SK-N-SH (cell line): ENCODE measurements around the gene SEC14L1. TPM values are rescaled to one million over a fixed set of nuclear protein-coding genes. Genes with fewer than 3 reads are reported as not detected.
A peak's percentile ranks its signal among the peaks of the same experiment; 100 is the strongest.
"Not testable (repeated sequence)": the region's sequence is repeated elsewhere in the genome, so short reads cannot be mapped to it uniquely, and the experiment has no call there.

Source experiments
- CTCF ChIA-PET: fragments of 300-600, 350-600 bp; formaldehyde crosslinking; extraction: SDS; loops from one replicate; lab custom pipeline; 2021; lab: Yijun Ruan, JAX
- POLR2A ChIA-PET: fragments of 350-600 bp; sonication (Branson Sonifier 250); formaldehyde crosslinking; extraction: SDS; loops from one replicate; lab custom pipeline; 2020; ENCODE audit warnings: antibody characterized with exemption, inconsistent platforms; lab: Yijun Ruan, JAX
- DNase-seq: peaks from one replicate; pipeline ENCODE4 v3.0.0; 2012
- H2AFZ ChIP-seq: fragments of 200-600 bp; sonication (generic); 2 replicates; pipeline ENCODE4 v1.8.1; 2016; ENCODE audit warnings: antibody characterized with exemption, mild to moderate bottlenecking, low read depth
- H3F3A ChIP-seq: fragments of 200-600 bp; sonication (generic); replicated peaks from 2 replicates; pipeline ENCODE3; 2016; ENCODE audit warnings: antibody characterized with exemption, mild to moderate bottlenecking; ENCODE audit not compliant: insufficient read depth
- H3K27ac ChIP-seq, 2 experiments: fragments of 200-500 bp in 1 of 2; fragments of 200-600 bp in 1 of 2; sonication (Bioruptor generic) in 1 of 2; sonication (generic), shearing (Covaris generic) in 1 of 2; 2 replicates each; pipeline versions ENCODE4 v1.5.1 to v1.6.1; 2014 to 2016; ENCODE audit warnings: low read depth in 2 of 2, inconsistent platforms in 1 of 2, low read length in 1 of 2, mild to moderate bottlenecking in 1 of 2, mixed read lengths in 1 of 2
- H3K27me3 ChIP-seq: fragments of 200-600 bp; sonication (generic), shearing (Covaris generic); 2 replicates; pipeline ENCODE4 v1.6.1; 2016; ENCODE audit warnings: mixed run types; ENCODE audit not compliant: insufficient read depth
- H3K36me3 ChIP-seq, 2 experiments: fragments of 200-500 bp in 1 of 2; fragments of 200-600 bp in 1 of 2; sonication (Bioruptor generic) in 1 of 2; sonication (generic) in 1 of 2; replicated peaks in 1 of 2; 2 replicates each; pipeline versions ENCODE3 to v1.5.1; 2014 to 2016; ENCODE audit warnings: low read length in 1 of 2, mild to moderate bottlenecking in 1 of 2; ENCODE audit not compliant: insufficient read depth in 2 of 2, control insufficient read depth in 1 of 2
- H3K4me1 ChIP-seq, 2 experiments: fragments of 200-500 bp in 1 of 2; fragments of 200-600 bp in 1 of 2; sonication (Bioruptor generic) in 1 of 2; sonication (generic), shearing (Covaris generic) in 1 of 2; 2 replicates each; pipeline versions ENCODE4 v1.5.1 to v1.6.1; 2014 to 2016; ENCODE audit warnings: low read depth in 1 of 2, low read length in 1 of 2, mixed run types in 1 of 2; ENCODE audit not compliant: insufficient read depth in 2 of 2, control insufficient read depth in 1 of 2
- H3K4me2 ChIP-seq: fragments of 200-600 bp; sonication (generic), shearing (Covaris generic); 2 replicates; pipeline ENCODE4 v1.6.1; 2017; ENCODE audit warnings: mixed run types
- H3K4me3 ChIP-seq, 2 experiments: fragments of 200-500 bp in 1 of 2; fragments of 200-600 bp in 1 of 2; sonication (Bioruptor generic) in 1 of 2; sonication (generic), shearing (Covaris generic) in 1 of 2; 2 replicates each; pipeline versions ENCODE4 v1.5.1 to v1.8.1; 2014 to 2016; ENCODE audit warnings: low read depth in 2 of 2, inconsistent platforms in 1 of 2, low read length in 1 of 2, mild to moderate bottlenecking in 1 of 2, mixed read lengths in 1 of 2, moderate library complexity in 1 of 2
- H3K79me2 ChIP-seq: fragments of 200-600 bp; sonication (generic); 2 replicates; pipeline ENCODE4 v1.8.1; 2017; ENCODE audit warnings: mild to moderate bottlenecking; ENCODE audit not compliant: insufficient read depth
- H3K9ac ChIP-seq: fragments of 200-600 bp; sonication (generic); 2 replicates; pipeline ENCODE4 v1.6.1; 2017; ENCODE audit warnings: mixed run types
- H3K9me2 ChIP-seq: fragments of 200-600 bp; sonication (generic); 2 replicates; pipeline ENCODE4 v1.6.1; 2017; ENCODE audit warnings: mixed run types
- H3K9me3 ChIP-seq: fragments of 200-600 bp; sonication (generic); 2 replicates; pipeline ENCODE4 v1.6.1; 2017; ENCODE audit warnings: mixed run types, mild to moderate bottlenecking, moderate library complexity
- H4K20me1 ChIP-seq: fragments of 200-600 bp; sonication (generic); 2 replicates; pipeline ENCODE4 v1.6.1; 2017; ENCODE audit warnings: mild to moderate bottlenecking, mixed run types; ENCODE audit not compliant: insufficient read depth
- CHD2 ChIP-seq: fragments of 150-350 bp; IDR thresholded peaks from 2 replicates; pipeline ENCODE4 v1.6.1; 2018; ENCODE audit warnings: low read length; ENCODE audit not compliant: partially characterized antibody
- ELF1 ChIP-seq: IDR thresholded peaks from 2 replicates; pipeline ENCODE4 v1.4.0; 2012
- FOXJ3 ChIP-seq: sonication (generic); formaldehyde crosslinking; IDR thresholded peaks from 2 replicates; pipeline ENCODE4 v1.5.1; 2020; ENCODE audit warnings: mild to moderate bottlenecking, missing genetic modification reagents
- GABPA ChIP-seq: IDR thresholded peaks from 2 replicates; pipeline ENCODE4 v1.4.0; 2012; ENCODE audit warnings: low read depth, mild to moderate bottlenecking
- GATA2 ChIP-seq: sonication (generic); formaldehyde crosslinking; IDR thresholded peaks from 2 replicates; pipeline ENCODE4 v1.5.0; 2020; ENCODE audit warnings: mild to moderate bottlenecking, missing genetic modification reagents
- MXI1 ChIP-seq: IDR thresholded peaks from 2 replicates; pipeline ENCODE4 v1.6.1; 2012; ENCODE audit warnings: mild to moderate bottlenecking, low read depth, low read length, improper control_type of control experiment
- NRF1 ChIP-seq: IDR thresholded peaks from 2 replicates; pipeline ENCODE4 v1.6.1; 2012; ENCODE audit warnings: low read depth, mild to moderate bottlenecking, low read length
- RAD21 ChIP-seq: IDR thresholded peaks from 2 replicates; pipeline ENCODE4 v1.6.1; 2012; ENCODE audit warnings: mild to moderate bottlenecking, low read length
- RFX5 ChIP-seq: IDR thresholded peaks from 2 replicates; pipeline ENCODE4 v1.6.1; 2012; ENCODE audit warnings: mild to moderate bottlenecking, improper control_type of control experiment, low read length
- TAF1 ChIP-seq: IDR thresholded peaks from 2 replicates; pipeline ENCODE4 v1.6.1; 2012; ENCODE audit warnings: low read depth, mild to moderate bottlenecking, low read length, moderate library complexity, borderline replicate concordance
- TCF12 ChIP-seq: IDR thresholded peaks from 2 replicates; pipeline ENCODE4 v1.4.0; 2012
- TEAD4 ChIP-seq: IDR thresholded peaks from 2 replicates; pipeline ENCODE4 v1.4.0; 2012; ENCODE audit warnings: mild to moderate bottlenecking, borderline replicate concordance; ENCODE audit not compliant: insufficient read depth
- WGBS: methylation state at CpG from one replicate; pipeline ENCODE4 v1.1.6; 2017; ENCODE audit warnings: low lambda C conversion rate; 5-methylcytosine and 5-hydroxymethylcytosine counted together
- polyA plus RNA-seq, 3 experiments: library from polyadenylated mRNA; depleted of rRNA; stranded (reverse); fragments of >200 nt; gene quantifications; 2 replicates each; pipeline ENCODE4 v1.2.3, GENCODE V29; 2012
- TF ChIP-seq, protein P1 (sequence below): fragments of 150-350 bp; IDR thresholded peaks from 2 replicates; pipeline ENCODE4 v1.6.1; 2016; ENCODE audit warnings: mild to moderate bottlenecking, low read depth, low read length
- TF ChIP-seq, protein P2 (sequence below): IDR thresholded peaks from 2 replicates; pipeline ENCODE4 v1.4.0; 2012; ENCODE audit warnings: low read depth, borderline replicate concordance
- TF ChIP-seq, protein P3 (sequence below): fragments of 200-600 bp; sonication (generic); IDR thresholded peaks from 2 replicates; pipeline ENCODE4 v1.6.1; 2017; ENCODE audit warnings: antibody characterized with exemption, mild to moderate bottlenecking, moderate library complexity
- TF ChIP-seq, protein P4 (sequence below): IDR thresholded peaks from 2 replicates; pipeline ENCODE4 v1.4.0; 2012; ENCODE audit warnings: low read depth
- TF ChIP-seq, protein P5 (sequence below): IDR thresholded peaks from 2 replicates; pipeline ENCODE4 v1.6.1; 2012; ENCODE audit warnings: mild to moderate bottlenecking, low read depth, low read length, moderate library complexity
- TF ChIP-seq, protein P6 (sequence below): fragments of 150-350 bp; IDR thresholded peaks from 2 replicates; pipeline ENCODE4 v1.6.1; 2017; ENCODE audit warnings: antibody characterized with exemption, low read length, low read depth, borderline replicate concordance

Gene SEC14L1
- polyA plus RNA-seq, 1 of the 3 experiments (the other 2 are of a cell fraction), result 62.4 TPM

DNA sequence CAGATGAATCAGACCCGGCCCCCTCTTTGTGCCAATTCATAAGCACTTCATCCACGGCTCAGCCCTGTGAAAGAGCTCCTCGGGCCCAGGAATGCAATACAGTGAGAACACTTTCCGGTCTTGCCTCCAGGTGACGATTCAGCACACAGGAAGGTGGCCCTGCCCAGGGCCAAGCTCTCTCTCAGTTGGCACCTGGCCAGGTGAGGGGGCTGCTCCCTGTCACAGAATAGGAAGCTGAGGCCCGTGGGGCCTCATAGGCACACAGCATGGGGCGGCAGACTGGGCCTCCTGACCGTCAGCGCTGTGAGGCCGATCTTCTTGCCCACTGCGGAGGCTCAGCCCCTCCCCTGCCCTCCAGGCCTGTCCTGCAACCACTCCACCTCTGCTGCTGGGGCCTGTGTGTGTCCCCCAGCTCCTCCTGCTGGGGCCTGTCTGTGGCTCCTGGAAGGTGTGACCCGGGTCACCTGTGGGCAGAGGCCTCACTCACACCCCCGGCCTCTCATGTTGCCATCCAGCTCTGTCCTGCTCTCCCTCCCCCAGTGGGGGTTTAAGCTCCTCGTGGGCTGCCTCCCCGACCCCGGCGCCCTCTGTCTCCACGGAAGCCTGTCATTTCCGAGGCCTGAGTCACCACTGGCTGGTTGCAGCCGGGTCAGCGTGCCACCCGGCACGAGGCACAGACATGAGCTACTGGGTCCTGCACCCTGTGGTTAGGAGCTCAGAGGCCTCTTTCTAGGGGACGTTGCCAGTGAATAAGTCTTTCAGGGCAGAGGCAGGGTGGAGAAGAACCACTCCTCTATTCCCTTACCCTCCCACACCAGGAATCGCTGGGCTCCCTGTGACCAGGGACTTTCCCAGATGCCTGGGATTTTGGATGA, 114.4 kb downstream of the SEC14L1 start (continued):
- TF ChIP-seq TAF1 (peak; percentile 49; the same call in 1 of the 2 replicates), FOXJ3 (no peak), ELF1 (no peak), GABPA (no peak), MXI1 (no peak), GATA2 (no peak), RFX5 (no peak), TEAD4 (peak; percentile 96), NRF1 (no peak), RAD21 (no peak), CHD2 (no peak), TCF12 (peak; percentile 96)
- TF ChIP-seq, protein P1, sequence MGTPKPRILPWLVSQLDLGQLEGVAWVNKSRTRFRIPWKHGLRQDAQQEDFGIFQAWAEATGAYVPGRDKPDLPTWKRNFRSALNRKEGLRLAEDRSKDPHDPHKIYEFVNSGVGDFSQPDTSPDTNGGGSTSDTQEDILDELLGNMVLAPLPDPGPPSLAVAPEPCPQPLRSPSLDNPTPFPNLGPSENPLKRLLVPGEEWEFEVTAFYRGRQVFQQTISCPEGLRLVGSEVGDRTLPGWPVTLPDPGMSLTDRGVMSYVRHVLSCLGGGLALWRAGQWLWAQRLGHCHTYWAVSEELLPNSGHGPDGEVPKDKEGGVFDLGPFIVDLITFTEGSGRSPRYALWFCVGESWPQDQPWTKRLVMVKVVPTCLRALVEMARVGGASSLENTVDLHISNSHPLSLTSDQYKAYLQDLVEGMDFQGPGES, result no peak
- TF ChIP-seq, protein P2, sequence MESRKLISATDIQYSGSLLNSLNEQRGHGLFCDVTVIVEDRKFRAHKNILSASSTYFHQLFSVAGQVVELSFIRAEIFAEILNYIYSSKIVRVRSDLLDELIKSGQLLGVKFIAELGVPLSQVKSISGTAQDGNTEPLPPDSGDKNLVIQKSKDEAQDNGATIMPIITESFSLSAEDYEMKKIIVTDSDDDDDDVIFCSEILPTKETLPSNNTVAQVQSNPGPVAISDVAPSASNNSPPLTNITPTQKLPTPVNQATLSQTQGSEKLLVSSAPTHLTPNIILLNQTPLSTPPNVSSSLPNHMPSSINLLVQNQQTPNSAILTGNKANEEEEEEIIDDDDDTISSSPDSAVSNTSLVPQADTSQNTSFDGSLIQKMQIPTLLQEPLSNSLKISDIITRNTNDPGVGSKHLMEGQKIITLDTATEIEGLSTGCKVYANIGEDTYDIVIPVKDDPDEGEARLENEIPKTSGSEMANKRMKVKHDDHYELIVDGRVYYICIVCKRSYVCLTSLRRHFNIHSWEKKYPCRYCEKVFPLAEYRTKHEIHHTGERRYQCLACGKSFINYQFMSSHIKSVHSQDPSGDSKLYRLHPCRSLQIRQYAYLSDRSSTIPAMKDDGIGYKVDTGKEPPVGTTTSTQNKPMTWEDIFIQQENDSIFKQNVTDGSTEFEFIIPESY, result no peak; the same call in none of the 2 replicates
- TF ChIP-seq, protein P3, sequence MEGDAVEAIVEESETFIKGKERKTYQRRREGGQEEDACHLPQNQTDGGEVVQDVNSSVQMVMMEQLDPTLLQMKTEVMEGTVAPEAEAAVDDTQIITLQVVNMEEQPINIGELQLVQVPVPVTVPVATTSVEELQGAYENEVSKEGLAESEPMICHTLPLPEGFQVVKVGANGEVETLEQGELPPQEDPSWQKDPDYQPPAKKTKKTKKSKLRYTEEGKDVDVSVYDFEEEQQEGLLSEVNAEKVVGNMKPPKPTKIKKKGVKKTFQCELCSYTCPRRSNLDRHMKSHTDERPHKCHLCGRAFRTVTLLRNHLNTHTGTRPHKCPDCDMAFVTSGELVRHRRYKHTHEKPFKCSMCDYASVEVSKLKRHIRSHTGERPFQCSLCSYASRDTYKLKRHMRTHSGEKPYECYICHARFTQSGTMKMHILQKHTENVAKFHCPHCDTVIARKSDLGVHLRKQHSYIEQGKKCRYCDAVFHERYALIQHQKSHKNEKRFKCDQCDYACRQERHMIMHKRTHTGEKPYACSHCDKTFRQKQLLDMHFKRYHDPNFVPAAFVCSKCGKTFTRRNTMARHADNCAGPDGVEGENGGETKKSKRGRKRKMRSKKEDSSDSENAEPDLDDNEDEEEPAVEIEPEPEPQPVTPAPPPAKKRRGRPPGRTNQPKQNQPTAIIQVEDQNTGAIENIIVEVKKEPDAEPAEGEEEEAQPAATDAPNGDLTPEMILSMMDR, result no peak
- TF ChIP-seq, protein P4, sequence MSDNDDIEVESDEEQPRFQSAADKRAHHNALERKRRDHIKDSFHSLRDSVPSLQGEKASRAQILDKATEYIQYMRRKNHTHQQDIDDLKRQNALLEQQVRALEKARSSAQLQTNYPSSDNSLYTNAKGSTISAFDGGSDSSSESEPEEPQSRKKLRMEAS, result peak; percentile 98
- TF ChIP-seq, protein P5, sequence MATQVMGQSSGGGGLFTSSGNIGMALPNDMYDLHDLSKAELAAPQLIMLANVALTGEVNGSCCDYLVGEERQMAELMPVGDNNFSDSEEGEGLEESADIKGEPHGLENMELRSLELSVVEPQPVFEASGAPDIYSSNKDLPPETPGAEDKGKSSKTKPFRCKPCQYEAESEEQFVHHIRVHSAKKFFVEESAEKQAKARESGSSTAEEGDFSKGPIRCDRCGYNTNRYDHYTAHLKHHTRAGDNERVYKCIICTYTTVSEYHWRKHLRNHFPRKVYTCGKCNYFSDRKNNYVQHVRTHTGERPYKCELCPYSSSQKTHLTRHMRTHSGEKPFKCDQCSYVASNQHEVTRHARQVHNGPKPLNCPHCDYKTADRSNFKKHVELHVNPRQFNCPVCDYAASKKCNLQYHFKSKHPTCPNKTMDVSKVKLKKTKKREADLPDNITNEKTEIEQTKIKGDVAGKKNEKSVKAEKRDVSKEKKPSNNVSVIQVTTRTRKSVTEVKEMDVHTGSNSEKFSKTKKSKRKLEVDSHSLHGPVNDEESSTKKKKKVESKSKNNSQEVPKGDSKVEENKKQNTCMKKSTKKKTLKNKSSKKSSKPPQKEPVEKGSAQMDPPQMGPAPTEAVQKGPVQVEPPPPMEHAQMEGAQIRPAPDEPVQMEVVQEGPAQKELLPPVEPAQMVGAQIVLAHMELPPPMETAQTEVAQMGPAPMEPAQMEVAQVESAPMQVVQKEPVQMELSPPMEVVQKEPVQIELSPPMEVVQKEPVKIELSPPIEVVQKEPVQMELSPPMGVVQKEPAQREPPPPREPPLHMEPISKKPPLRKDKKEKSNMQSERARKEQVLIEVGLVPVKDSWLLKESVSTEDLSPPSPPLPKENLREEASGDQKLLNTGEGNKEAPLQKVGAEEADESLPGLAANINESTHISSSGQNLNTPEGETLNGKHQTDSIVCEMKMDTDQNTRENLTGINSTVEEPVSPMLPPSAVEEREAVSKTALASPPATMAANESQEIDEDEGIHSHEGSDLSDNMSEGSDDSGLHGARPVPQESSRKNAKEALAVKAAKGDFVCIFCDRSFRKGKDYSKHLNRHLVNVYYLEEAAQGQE, result 0 out of 2 replicates have a peak, but pooled peaks have one; percentile 18
- TF ChIP-seq, protein P6, sequence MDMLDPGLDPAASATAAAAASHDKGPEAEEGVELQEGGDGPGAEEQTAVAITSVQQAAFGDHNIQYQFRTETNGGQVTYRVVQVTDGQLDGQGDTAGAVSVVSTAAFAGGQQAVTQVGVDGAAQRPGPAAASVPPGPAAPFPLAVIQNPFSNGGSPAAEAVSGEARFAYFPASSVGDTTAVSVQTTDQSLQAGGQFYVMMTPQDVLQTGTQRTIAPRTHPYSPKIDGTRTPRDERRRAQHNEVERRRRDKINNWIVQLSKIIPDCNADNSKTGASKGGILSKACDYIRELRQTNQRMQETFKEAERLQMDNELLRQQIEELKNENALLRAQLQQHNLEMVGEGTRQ, result no peak

DNA sequence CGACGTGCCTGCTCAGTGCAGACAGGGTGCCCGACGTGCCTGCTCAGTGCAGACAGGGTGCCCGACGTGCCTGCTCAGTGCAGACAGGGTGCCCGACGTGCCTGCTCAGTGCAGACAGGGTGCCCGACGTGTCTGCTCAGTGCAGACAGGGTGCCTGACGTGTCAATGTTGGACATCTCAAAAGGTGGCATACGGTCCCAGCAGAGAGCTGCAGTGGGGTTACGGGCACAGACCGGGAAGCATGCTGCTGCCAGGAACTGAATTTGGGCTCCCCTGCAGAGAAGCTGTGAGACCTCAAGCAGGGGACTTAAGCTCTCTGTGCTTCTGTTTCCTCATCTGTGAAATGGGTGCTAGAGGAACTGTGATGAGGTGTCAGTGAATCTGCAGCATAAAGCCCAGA, 115.2 kb downstream of the SEC14L1 start:
- H3K36me3 ChIP-seq, H3K4me3 ChIP-seq, H2AFZ ChIP-seq, DNase-seq, H3K9me3 ChIP-seq, H3K9me2 ChIP-seq, H3K27me3 ChIP-seq, H3K79me2 ChIP-seq, H4K20me1 ChIP-seq: not testable (repeated sequence)
- peak overlapping the region; percentile 56; the same call in 1 of the 2 replicates for H3K9ac ChIP-seq
- peak overlapping the region; percentile 72 for H3K4me2 ChIP-seq
- H3F3A ChIP-seq, result peaks cover 18% of the 10 kb centered on the region
- CTCF ChIA-PET, result interaction anchor here (0.7 to 4.0 kb wide), 13 partner anchors 8 to 388 kb away, joined by 3 to 33 read pairs (median 4); partner anchors contain the start of gene MGAT5B
- peak overlapping the region in 1 of 2 experiments; percentile 21; a peak in 3 of 4 replicates for H3K27ac ChIP-seq
- 96% methylated on average over 8 of the region's 14 CpGs for WGBS
- peaks cover 11 to 23% of the 10 kb centered on the region in 2 experiments; a peak in 3 of 4 replicates for H3K4me1 ChIP-seq
- POLR2A ChIA-PET, result interaction anchor here (0.8 kb wide), 1 partner anchor 168 kb away, joined by 3 read pairs; no protein-coding TSS in a partner anchor
